Astrocyte (in vitro differentiated cells and primary cell): Measurements from ENCODE around the gene NIPSNAP3A. TPM values are rescaled to one million over a fixed set of nuclear protein-coding genes. Genes with fewer than 3 reads are reported as not detected.

Source experiments
- DNase-seq: peaks from one replicate; pipeline ENCODE4 v3.0.0-alpha.2; 2010; ENCODE audit warnings: low read depth
- FAIRE-seq: peaks from 2 replicates; lab custom pipeline; 2011; peaks lifted over from hg19 to GRCh38; lab: Jason Lieb, UNC
- H2AFZ ChIP-seq: 2 replicates; pipeline ENCODE4 v1.6.0; 2012; ENCODE audit warnings: low read depth, low read length, inconsistent platforms
- H3K27ac ChIP-seq: 2 replicates; pipeline ENCODE4 v1.5.1; 2011; ENCODE audit warnings: low read depth, low read length, inconsistent platforms
- H3K27me3 ChIP-seq: 2 replicates; pipeline ENCODE4 v1.6.0; 2011; ENCODE audit warnings: low read length, inconsistent platforms; ENCODE audit not compliant: insufficient read depth
- H3K36me3 ChIP-seq: 2 replicates; pipeline ENCODE4 v1.5.1; 2011; ENCODE audit warnings: low read length, inconsistent platforms; ENCODE audit not compliant: insufficient read depth
- H3K4me1 ChIP-seq: 2 replicates; pipeline ENCODE4 v1.5.1; 2011; ENCODE audit warnings: low read length, inconsistent platforms; ENCODE audit not compliant: insufficient read depth
- H3K4me2 ChIP-seq: 2 replicates; pipeline ENCODE4 v1.6.0; 2012; ENCODE audit warnings: low read length, inconsistent platforms
- H3K4me3 ChIP-seq: 2 replicates; pipeline ENCODE4 v1.5.1; 2011; ENCODE audit warnings: low read depth, mild to moderate bottlenecking, low read length, inconsistent platforms; ENCODE audit not compliant: insufficient read depth
- H3K79me2 ChIP-seq: 2 replicates; pipeline ENCODE4 v1.6.0; 2012; ENCODE audit warnings: mild to moderate bottlenecking, low read length, inconsistent platforms; ENCODE audit not compliant: insufficient read depth
- H3K9ac ChIP-seq: 2 replicates; pipeline ENCODE4 v1.6.0; 2012; ENCODE audit warnings: mild to moderate bottlenecking, low read length, inconsistent platforms
- H3K9me3 ChIP-seq: 2 replicates; pipeline ENCODE4 v1.5.1; 2012; ENCODE audit warnings: low read depth, mild to moderate bottlenecking, low read length, inconsistent platforms; ENCODE audit not compliant: insufficient read depth
- H4K20me1 ChIP-seq: 2 replicates; pipeline ENCODE4 v1.6.0; 2012; ENCODE audit warnings: low read length, inconsistent platforms; ENCODE audit not compliant: insufficient read depth
- H3K27ac Mint-ChIP-seq: one replicate; pipeline ENCODE4 v1.8.0; 2021; ENCODE audit warnings: mild to moderate bottlenecking, mixed read lengths; ENCODE audit not compliant: unreplicated experiment
- H3K27me3 Mint-ChIP-seq: one replicate; pipeline ENCODE4 v1.8.0; 2021; ENCODE audit warnings: low read depth, mixed read lengths; ENCODE audit not compliant: unreplicated experiment
- H3K36me3 Mint-ChIP-seq: one replicate; pipeline ENCODE4 v1.8.0; 2021; ENCODE audit warnings: low read depth, mixed read lengths; ENCODE audit not compliant: unreplicated experiment
- H3K4me1 Mint-ChIP-seq: one replicate; pipeline ENCODE4 v1.8.0; 2021; ENCODE audit warnings: low read depth, mixed read lengths; ENCODE audit not compliant: unreplicated experiment
- H3K4me3 Mint-ChIP-seq: one replicate; pipeline ENCODE4 v1.8.0; 2021; ENCODE audit warnings: mild to moderate bottlenecking, moderate library complexity, mixed read lengths; ENCODE audit not compliant: unreplicated experiment
- H3K9me3 Mint-ChIP-seq: one replicate; pipeline ENCODE4 v1.8.0; 2021; ENCODE audit warnings: mild to moderate bottlenecking, mixed read lengths; ENCODE audit not compliant: unreplicated experiment
- CTCF ChIP-seq: IDR thresholded peaks from 2 replicates; pipeline ENCODE4 v1.5.1; 2011; ENCODE audit warnings: low read depth, mild to moderate bottlenecking, inconsistent platforms, low read length, moderate library complexity; ENCODE audit not compliant: insufficient read depth
- EZH2 ChIP-seq: IDR thresholded peaks from 2 replicates; pipeline ENCODE4 v1.6.1; 2012; ENCODE audit warnings: mild to moderate bottlenecking, low read length, inconsistent platforms; ENCODE audit not compliant: insufficient read depth
- total RNA-seq: library from RNA; stranded (reverse); gene quantifications from 2 replicates; pipeline ENCODE4 v1.2.1, GENCODE V29; 2021

Gene NIPSNAP3A
- total RNA-seq, 1 donor from 2014 or later: 25.9 TPM

GRCh38 chr9:104711604-104712003 lies 35.9 kb upstream of the NIPSNAP3A start:
- no peak for FAIRE-seq
- H3K79me2 ChIP-seq: no peaks in the 10 kb centered on the region

GRCh38 chr9:104725014-104725413 lies 22.5 kb upstream of the NIPSNAP3A start:
- H3K4me1 Mint-ChIP-seq: no peaks in the 10 kb centered on the region
- TF ChIP-seq CTCF (no peak), EZH2 (no peak)
- DNase-seq: no peak
- no peak overlapping the region for H3K4me2 ChIP-seq
- H3K4me3 ChIP-seq: no peak overlapping the region
- H3K27ac Mint-ChIP-seq: no peak overlapping the region
- H3K9me3 Mint-ChIP-seq: peaks cover 4% of the 10 kb centered on the region
- H3K9ac ChIP-seq: no peak overlapping the region
- peaks cover 2% of the 10 kb centered on the region for H3K27me3 Mint-ChIP-seq
- H3K27me3 ChIP-seq: no peaks in the 10 kb centered on the region
- H3K79me2 ChIP-seq: no peaks in the 10 kb centered on the region
- H4K20me1 ChIP-seq: no peaks in the 10 kb centered on the region
- H3K4me3 Mint-ChIP-seq: no peak overlapping the region
- no peak for FAIRE-seq
- no peak overlapping the region for H3K27ac ChIP-seq
- H3K9me3 ChIP-seq: no peaks in the 10 kb centered on the region
- H3K36me3 ChIP-seq: no peaks in the 10 kb centered on the region
- no peaks in the 10 kb centered on the region for H3K4me1 ChIP-seq
- peaks cover 3% of the 10 kb centered on the region for H3K36me3 Mint-ChIP-seq
- no peak overlapping the region for H2AFZ ChIP-seq

More at GRCh38 chr9:104711604-104712003, 35.9 kb upstream of the NIPSNAP3A start:
- Histone ChIP-seq H3K27ac (no peak overlapping the region), H3K9ac (no peak overlapping the region), H3K4me1 (no peaks in the 10 kb centered on the region), H4K20me1 (no peaks in the 10 kb centered on the region), H2AFZ (no peak overlapping the region), H3K27me3 (no peaks in the 10 kb centered on the region), H3K9me3 (no peaks in the 10 kb centered on the region), H3K4me3 (no peak overlapping the region), H3K4me2 (no peak overlapping the region), H3K36me3 (no peaks in the 10 kb centered on the region)
- Mint-ChIP-seq H3K4me3 (no peak overlapping the region), H3K9me3 (peaks cover 3% of the 10 kb centered on the region), H3K36me3 (no peaks in the 10 kb centered on the region), H3K27me3 (no peaks in the 10 kb centered on the region), H3K27ac (no peak overlapping the region), H3K4me1 (peaks cover 1% of the 10 kb centered on the region)
- DNase-seq: no peak
- TF ChIP-seq EZH2 (no peak), CTCF (no peak)

GRCh38 chr9:104738452-104738851 lies 9.0 kb upstream of the NIPSNAP3A start:
- H3K4me1 Mint-ChIP-seq: peaks cover 5% of the 10 kb centered on the region
- H3K9me3 ChIP-seq: no peaks in the 10 kb centered on the region
- no peaks in the 10 kb centered on the region for H4K20me1 ChIP-seq
- FAIRE-seq (no peak), DNase-seq (no peak)
- no peaks in the 10 kb centered on the region for H3K27me3 ChIP-seq
- H3K9ac ChIP-seq: no peak overlapping the region
- H3K4me1 ChIP-seq: peaks cover 2% of the 10 kb centered on the region
- H3K4me2 ChIP-seq: no peak overlapping the region
- H2AFZ ChIP-seq: no peak overlapping the region
- H3K36me3 Mint-ChIP-seq: no peaks in the 10 kb centered on the region
- H3K27ac Mint-ChIP-seq: no peak overlapping the region
- TF ChIP-seq CTCF (no peak), EZH2 (no peak)
- H3K36me3 ChIP-seq: no peaks in the 10 kb centered on the region
- no peaks in the 10 kb centered on the region for H3K27me3 Mint-ChIP-seq
- H3K9me3 Mint-ChIP-seq: peaks cover 2% of the 10 kb centered on the region
- H3K27ac ChIP-seq: no peak overlapping the region
- H3K79me2 ChIP-seq: no peaks in the 10 kb centered on the region
- H3K4me3 ChIP-seq: no peak overlapping the region
- H3K4me3 Mint-ChIP-seq: no peak overlapping the region
